Pancreas (tissue), 10 donors: ENCODE data around the gene SLC35B4. TPM values are rescaled to one million over a fixed set of nuclear protein-coding genes. Genes with fewer than 3 reads are reported as not detected.

Experiments used
- ATAC-seq, 4 donors: fragments of 200-7000 bp; cut with Tn5 transposase; one replicate each; pipeline versions ENCODE4 v1.8.0 to v1.9.1; 2020; ENCODE audit warnings: mild to moderate bottlenecking in 4 of 4, moderate library complexity in 4 of 4
- DNase-seq, 6 donors: peaks; one replicate each; pipeline ENCODE4 v3.0.0-alpha.2; 2020
- FAIRE-seq: peaks from 2 replicates; lab custom pipeline; 2012; peaks lifted over from hg19 to GRCh38; lab: Jason Lieb, UNC
- H3K27ac ChIP-seq, 4 donors: fragments of 200-600 bp; sonication (generic); 1 replicate in 3 of 4; 2 replicates in 1 of 4; pipeline versions ENCODE4 v1.5.0 to v1.8.0; 2020
- H3K27me3 ChIP-seq, 4 donors: fragments of 200-600 bp; one replicate each; pipeline ENCODE4 v1.8.0; 2021
- H3K36me3 ChIP-seq, 3 donors: fragments of 200-600 bp; sonication (generic) in 1 of 3; one replicate each; pipeline versions ENCODE4 v1.5.0 to v1.8.0; 2020 to 2021
- H3K4me1 ChIP-seq, 3 donors: fragments of 200-600 bp; one replicate each; pipeline ENCODE4 v1.8.0; 2021
- H3K4me3 ChIP-seq, 4 donors: fragments of 200-600 bp; sonication (generic) in 2 of 4; one replicate each; pipeline versions ENCODE4 v1.5.0 to v1.8.0; 2020 to 2021
- H3K9me3 ChIP-seq, 4 donors: fragments of 200-600 bp; one replicate each; pipeline ENCODE4 v1.8.0; 2021
- CTCF ChIP-seq, 4 donors: fragments of 200-600 bp; sonication (generic) in 3 of 4; IDR thresholded peaks; one replicate each; pipeline versions ENCODE4 v1.5.0 to v1.8.0; 2021; ENCODE audit warnings: antibody characterized with exemption in 4 of 4
- WGBS, 2 donors: extraction: QIAGEN DNeasy Blood & Tissue Kit; methylation state at CpG; one replicate each; pipeline ENCODE4 v1.1.7; 2013; 5-methylcytosine and 5-hydroxymethylcytosine counted together
- intact Hi-C, 3 donors: fragments of 100-400 bp; cut with DNase I; formaldehyde crosslinking; loops; one replicate each; pipeline versions ENCODE4 v1.11.1 to v1.14.2; 2022
- polyA plus RNA-seq, 2 donors: library from polyadenylated mRNA; stranded (reverse); fragments of 200-250 nt; gene quantifications; one replicate each; pipeline ENCODE4 v1.2.3, GENCODE V29; 2013
- total RNA-seq, 6 donors: library from RNA; stranded (reverse); fragmentation: NEBNext Ultra II Directional in 4 of 6; extraction: Animal tissue kit (Norgen Biotek cat#: 25700) in 4 of 6; gene quantifications; one replicate each; pipeline versions ENCODE4 v1.2.1 to v1.2.4, GENCODE V29; 2021 to 2023
- donor health status: healthy with polysubstance abuse.
- donor health status: DM: no; HTN: no; CAD: no; lungs with moderate emphysema.
- donor health status: DM: no; HTN: no; CAD: no.
- donor health status: control.
- donor health status: control.
- donor health status: Bipolar disorder and iron deficiency.
- donor health status: DM: yes; HTN: yes; CAD: no.
- donor health status: DM: no; HTN: no; CAD: no.
- donor health status: DM: no; HTN: no; CAD: no.
- donor health status: DM: yes; HTN: yes; CAD: no.

The SLC35B4 gene
- total and polyA plus RNA-seq, 8 donors, result 2.2 to 8.0 (median 3.6) TPM

- ATAC-seq (no peak), DNase-seq (no peak), FAIRE-seq (no peak)
- no peak overlapping the region for H3K4me3 ChIP-seq
- 38 to 44% methylated on average over 4 of the region's 4 CpGs for WGBS, 2 donors
- H3K27me3 ChIP-seq, result no peaks in the 10 kb centered on the region
- intact Hi-C loops, result no loop called here
- TF ChIP-seq CTCF (IDR thresholded peaks at IDR 0.05), result no peak
- H3K9me3 ChIP-seq, result no peaks in the 10 kb centered on the region
- no peaks in the 10 kb centered on the region for H3K36me3 ChIP-seq
- H3K4me1 ChIP-seq, result no peaks in the 10 kb centered on the region
- H3K27ac ChIP-seq, result no peak overlapping the region
These were observed 13.1 kb upstream of the SLC35B4 start for GRCh38 chr7:134329614-134330346.

- intact Hi-C loops, result no loop called here
These were observed 12.2 kb upstream of the SLC35B4 start for GRCh38 chr7:134328900-134329299.

GRCh38 chr7:134327896-134328295 lies 11.2 kb upstream of the SLC35B4 start:
- H3K27me3 ChIP-seq, result no peaks in the 10 kb centered on the region
- H3K9me3 ChIP-seq, result no peaks in the 10 kb centered on the region
- H3K27ac ChIP-seq, result no peak overlapping the region
- TF ChIP-seq CTCF (IDR thresholded peaks at IDR 0.05), result no peak
- no peaks in the 10 kb centered on the region for H3K4me1 ChIP-seq
- ATAC-seq (peak in 2 of 4 donors; percentile 46 to 59), FAIRE-seq (no peak), DNase-seq (no peak)
- intact Hi-C loops, result no loop called here
- no peaks in the 10 kb centered on the region for H3K36me3 ChIP-seq
- WGBS, 2 donors, result 43 to 48% methylated on average over 7 of the region's 7 CpGs
- no peak overlapping the region for H3K4me3 ChIP-seq

More at GRCh38 chr7:134328900-134329299, 12.2 kb upstream of the SLC35B4 start:
- no peak for ATAC-seq
- FAIRE-seq, result no peak
- Histone ChIP-seq H3K27ac (no peak overlapping the region), H3K36me3 (no peaks in the 10 kb centered on the region), H3K4me3 (no peak overlapping the region), H3K4me1 (no peaks in the 10 kb centered on the region), H3K27me3 (no peaks in the 10 kb centered on the region), H3K9me3 (no peaks in the 10 kb centered on the region)
- 46 to 51% methylated on average over 2 of the region's 2 CpGs for WGBS, 2 donors
- DNase-seq, result no peak
- no peak for TF ChIP-seq CTCF (IDR thresholded peaks at IDR 0.05)

- ATAC-seq, result no peak
- no peak overlapping the region for H3K4me3 ChIP-seq
- no peak for TF ChIP-seq CTCF (IDR thresholded peaks at IDR 0.05)
- intact Hi-C loops, result no loop called here
- no peak for DNase-seq
- 89 to 90% methylated on average over 2 of the region's 2 CpGs for WGBS, 2 donors
- no peaks in the 10 kb centered on the region for H3K27me3 ChIP-seq
- H3K9me3 ChIP-seq, result no peaks in the 10 kb centered on the region
- H3K36me3 ChIP-seq, result no peaks in the 10 kb centered on the region
- H3K27ac ChIP-seq, result no peak overlapping the region
- H3K4me1 ChIP-seq, result no peaks in the 10 kb centered on the region
- no peak for FAIRE-seq
These were observed 7.4 kb upstream of the SLC35B4 start for GRCh38 chr7:134324107-134324506.

- Histone ChIP-seq H3K4me3 (no peak overlapping the region), H3K36me3 (no peaks in the 10 kb centered on the region), H3K27me3 (no peaks in the 10 kb centered on the region), H3K27ac (no peak overlapping the region), H3K9me3 (no peaks in the 10 kb centered on the region), H3K4me1 (peaks cover 0 to 7% (median 0%) of the 10 kb centered on the region in 3 donors)
- FAIRE-seq (no peak), DNase-seq (no peak), ATAC-seq (no peak)
- 78% methylated on average over 5 of the region's 5 CpGs for WGBS, 2 donors
- TF ChIP-seq CTCF (IDR thresholded peaks at IDR 0.05), result no peak
- intact Hi-C loops, result no loop called here
These were observed 3.5 kb upstream of the SLC35B4 start for GRCh38 chr7:134320201-134320600.
